ENCODE data around the gene AFMID. TPM values are rescaled to one million over a fixed set of nuclear protein-coding genes. Genes with fewer than 3 reads are reported as not detected.
A peak's percentile ranks its signal among the peaks of the same experiment; 100 is the strongest.

Gene AFMID
- total RNA-seq, 1 donor from 2014 or later = 35.1 TPM

- no peak overlapping the region for H3K27ac Mint-ChIP-seq (ENCODE audit: unreplicated experiment)
- peaks cover under 1% of the 10 kb centered on the region for H3K4me1 Mint-ChIP-seq (ENCODE audit: unreplicated experiment)
- H3K27me3 Mint-ChIP-seq (ENCODE audit: unreplicated experiment) = no peaks in the 10 kb centered on the region
- TF ChIP-seq CTCF (IDR thresholded peaks at IDR 0.05) = no peak
- H3K9me3 Mint-ChIP-seq (ENCODE audit: unreplicated experiment) = no peaks in the 10 kb centered on the region
- H3K4me3 Mint-ChIP-seq (ENCODE audit: unreplicated experiment) = no peak overlapping the region
- DNase-seq (ENCODE audit: extremely low spot score, unreplicated experiment) = no peak
- H3K36me3 Mint-ChIP-seq (ENCODE audit: unreplicated experiment) = no peaks in the 10 kb centered on the region
These were observed 23.0 kb upstream of the AFMID start for GRCh38 chr17:78163881-78164747.

- no peaks in the 10 kb centered on the region for H3K9me3 Mint-ChIP-seq (ENCODE audit: unreplicated experiment)
- H3K27ac Mint-ChIP-seq (ENCODE audit: unreplicated experiment) = no peak overlapping the region
- H3K4me1 Mint-ChIP-seq (ENCODE audit: unreplicated experiment) = peaks cover 6% of the 10 kb centered on the region
- H3K36me3 Mint-ChIP-seq (ENCODE audit: unreplicated experiment) = no peaks in the 10 kb centered on the region
- no peak for TF ChIP-seq CTCF (IDR thresholded peaks at IDR 0.05)
- no peak for DNase-seq (ENCODE audit: extremely low spot score, unreplicated experiment)
- no peak overlapping the region for H3K4me3 Mint-ChIP-seq (ENCODE audit: unreplicated experiment)
- no peaks in the 10 kb centered on the region for H3K27me3 Mint-ChIP-seq (ENCODE audit: unreplicated experiment)
These were observed 22.2 kb upstream of the AFMID start for GRCh38 chr17:78164748-78165607.

GRCh38 chr17:78166416-78166815 lies 20.7 kb upstream of the AFMID start:
- Mint-ChIP-seq H3K9me3 (ENCODE audit: unreplicated experiment) (no peaks in the 10 kb centered on the region), H3K36me3 (ENCODE audit: unreplicated experiment) (no peaks in the 10 kb centered on the region), H3K27ac (ENCODE audit: unreplicated experiment) (no peak overlapping the region), H3K4me3 (ENCODE audit: unreplicated experiment) (no peak overlapping the region), H3K4me1 (ENCODE audit: unreplicated experiment) (peaks cover 6% of the 10 kb centered on the region), H3K27me3 (ENCODE audit: unreplicated experiment) (no peaks in the 10 kb centered on the region)
- TF ChIP-seq CTCF (IDR thresholded peaks at IDR 0.05) = no peak
- DNase-seq (ENCODE audit: extremely low spot score, unreplicated experiment) = no peak

- Mint-ChIP-seq H3K27me3 (ENCODE audit: unreplicated experiment) (no peaks in the 10 kb centered on the region), H3K9me3 (ENCODE audit: unreplicated experiment) (no peaks in the 10 kb centered on the region), H3K4me3 (ENCODE audit: unreplicated experiment) (peak within 1 kb of the TSS; percentile 74), H3K4me1 (ENCODE audit: unreplicated experiment) (peaks cover 24% of the 10 kb centered on the region), H3K36me3 (ENCODE audit: unreplicated experiment) (no peaks in the 10 kb centered on the region), H3K27ac (ENCODE audit: unreplicated experiment) (no peak within 1 kb of the TSS)
- no peak for TF ChIP-seq CTCF (IDR thresholded peaks at IDR 0.05)
- no peak for DNase-seq (ENCODE audit: extremely low spot score, unreplicated experiment)
These were observed 18.8 kb upstream of the AFMID start, which contains the start of gene SYNGR2 for GRCh38 chr17:78168242-78168902. SYNGR2 (plus strand) TSS chr17:78168581; CDS start chr17:78168617, 36 bp downstream.

Data from osteocyte (in vitro differentiated cells).